ENCODE measurements around the gene PCDHA3.

DNA sequence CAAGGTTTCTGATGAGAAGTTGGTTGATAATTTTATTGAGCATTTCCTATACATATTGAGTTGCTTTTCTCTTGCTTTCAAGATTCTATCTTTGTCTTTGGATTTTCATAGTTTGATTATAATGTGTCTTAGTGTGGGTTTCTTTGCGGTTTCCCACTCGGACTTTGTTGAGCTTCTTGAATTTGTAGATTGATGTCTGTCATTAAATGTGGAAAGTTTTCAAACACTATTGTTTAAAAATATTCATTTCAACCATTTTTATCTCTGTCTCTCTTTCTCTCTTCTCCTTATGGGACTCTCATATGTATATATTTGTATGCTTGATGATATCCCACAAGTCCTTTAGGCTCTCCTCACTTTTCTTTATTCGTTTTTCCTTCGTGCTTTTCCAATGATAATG is 33.4 kb upstream of the PCDHA3 start:
- no peak for TF ChIP-seq POLR2AphosphoS5 (IDR thresholded peaks at IDR 0.05)
- no peak for TF ChIP-seq POLR2A (IDR thresholded peaks at IDR 0.05)

Measured in spleen (tissue), 3 donors.